ENCODE measurements around the gene HMGN4.
"Not testable (repeated sequence)": the region's sequence is repeated elsewhere in the genome, so short reads cannot be mapped to it uniquely, and the experiment has no call there.

Gene HMGN4

DNA sequence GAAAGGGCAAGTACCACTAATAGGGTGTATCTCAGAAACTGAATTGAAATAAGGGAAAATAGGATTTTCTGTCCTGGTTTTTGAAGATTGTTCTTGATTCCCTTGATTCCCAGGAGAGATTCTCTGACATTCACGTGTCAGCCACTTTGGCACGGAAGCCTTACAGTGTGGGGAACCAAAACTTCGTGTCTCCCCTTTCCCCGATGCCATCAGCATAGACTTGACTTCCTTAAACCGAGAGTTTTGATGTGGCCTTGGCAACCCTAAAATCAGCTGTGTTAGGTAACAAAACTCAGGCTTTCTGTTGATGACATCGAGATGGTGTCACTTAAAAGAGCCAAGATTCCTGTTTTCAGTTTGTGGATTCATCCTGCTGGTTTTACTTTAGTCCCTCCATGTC, 7.5 kb downstream of the HMGN4 start:
- Histone ChIP-seq H3K27ac (ENCODE audit: low read depth, low read length) (no peak overlapping the region), H2AK5ac (ENCODE audit: low read length) (no peak overlapping the region), H3K27me3 (ENCODE audit: insufficient read depth, low read length) (no peaks in the 10 kb centered on the region), H3K18ac (ENCODE audit: low read length) (no peak overlapping the region), H2BK120ac (ENCODE audit: insufficient read depth, low read length, poor library complexity) (no peak overlapping the region), H2AFZ (ENCODE audit: insufficient read depth, low read length, poor library complexity) (no peak overlapping the region), H3K79me1 (ENCODE audit: low read length) (no peaks in the 10 kb centered on the region), H3K4me1 (ENCODE audit: control insufficient read depth in 1 of 2, insufficient read depth in 2 of 2, low read length in 2 of 2) (no peaks in the 10 kb centered on the region), H2BK5ac (ENCODE audit: low read depth, low read length, poor library complexity) (no peak overlapping the region), H4K8ac (ENCODE audit: low read depth, low read length) (no peak overlapping the region), H3K23ac (ENCODE audit: low read length) (no peak overlapping the region), H4K91ac (ENCODE audit: low read depth, low read length) (no peak overlapping the region), H3K4ac (ENCODE audit: low read depth, low read length) (no peak overlapping the region), H2BK12ac (ENCODE audit: low read length) (no peak overlapping the region), H3K4me3 (ENCODE audit: low read depth, low read length) (no peak overlapping the region), H3K9ac (ENCODE audit: low read length) (no peak overlapping the region), H3K9me3 (ENCODE audit: insufficient read depth, low read depth, low read length) (no peaks in the 10 kb centered on the region), H3K36me3 (ENCODE audit: control insufficient read depth in 1 of 2, insufficient read depth in 2 of 2, low read length in 2 of 2) (peaks cover 6 to 13% of the 10 kb centered on the region in 2 experiments), H3K4me2 (ENCODE audit: low read length) (no peak overlapping the region), H3K79me2 (ENCODE audit: control insufficient read depth, insufficient read depth, low read length, poor library complexity) (no peaks in the 10 kb centered on the region), H3K14ac (ENCODE audit: low read length) (no peak overlapping the region), H4K12ac (ENCODE audit: low read depth, low read length) (no peak overlapping the region)
- DNase-seq: no peak
- no CpG with 5 or more reads among the region's 6 CpGs for WGBS (ENCODE audit: extremely low coverage, insufficient coverage, insufficient read length)

DNA sequence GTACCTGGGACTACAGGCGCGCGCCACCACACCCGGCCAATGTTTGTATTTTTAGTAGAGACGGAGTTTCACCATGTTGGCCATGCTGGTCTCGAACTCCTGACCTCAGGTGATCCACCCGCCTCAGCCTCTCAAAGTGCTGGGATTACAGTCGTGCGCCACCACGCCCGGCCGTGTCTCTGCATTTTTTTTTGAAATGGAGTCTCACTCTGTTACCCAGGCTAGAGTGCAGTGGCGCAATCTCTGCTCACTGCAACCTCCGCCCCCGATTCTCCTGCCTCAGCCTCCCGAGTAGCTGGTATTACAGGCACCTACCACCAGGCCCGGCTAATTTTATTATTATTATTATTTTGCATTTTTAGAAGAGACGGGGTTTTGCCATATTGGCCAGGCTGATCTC, 9.2 kb downstream of the HMGN4 start:
- not testable (repeated sequence) for H4K91ac ChIP-seq (ENCODE audit: low read depth, low read length); H3K9ac ChIP-seq (ENCODE audit: low read length); H3K4me3 ChIP-seq (ENCODE audit: low read depth, low read length); H2AFZ ChIP-seq (ENCODE audit: insufficient read depth, low read length, poor library complexity); H2BK5ac ChIP-seq (ENCODE audit: low read depth, low read length, poor library complexity); H3K36me3 ChIP-seq (ENCODE audit: control insufficient read depth in 1 of 2, insufficient read depth in 2 of 2, low read length in 2 of 2); H2AK5ac ChIP-seq (ENCODE audit: low read length); H3K4me1 ChIP-seq (ENCODE audit: control insufficient read depth in 1 of 2, insufficient read depth in 2 of 2, low read length in 2 of 2); H3K27ac ChIP-seq (ENCODE audit: low read depth, low read length); H3K18ac ChIP-seq (ENCODE audit: low read length); DNase-seq; H3K23ac ChIP-seq (ENCODE audit: low read length); H4K8ac ChIP-seq (ENCODE audit: low read depth, low read length); H3K27me3 ChIP-seq (ENCODE audit: insufficient read depth, low read length); H2BK12ac ChIP-seq (ENCODE audit: low read length); H3K79me1 ChIP-seq (ENCODE audit: low read length); H2BK120ac ChIP-seq (ENCODE audit: insufficient read depth, low read length, poor library complexity); H3K79me2 ChIP-seq (ENCODE audit: control insufficient read depth, insufficient read depth, low read length, poor library complexity); H3K9me3 ChIP-seq (ENCODE audit: insufficient read depth, low read depth, low read length); H4K12ac ChIP-seq (ENCODE audit: low read depth, low read length); H3K14ac ChIP-seq (ENCODE audit: low read length); H3K4ac ChIP-seq (ENCODE audit: low read depth, low read length); H3K4me2 ChIP-seq (ENCODE audit: low read length)
- no CpG with 5 or more reads among the region's 18 CpGs for WGBS (ENCODE audit: extremely low coverage, insufficient coverage, insufficient read length)

DNA sequence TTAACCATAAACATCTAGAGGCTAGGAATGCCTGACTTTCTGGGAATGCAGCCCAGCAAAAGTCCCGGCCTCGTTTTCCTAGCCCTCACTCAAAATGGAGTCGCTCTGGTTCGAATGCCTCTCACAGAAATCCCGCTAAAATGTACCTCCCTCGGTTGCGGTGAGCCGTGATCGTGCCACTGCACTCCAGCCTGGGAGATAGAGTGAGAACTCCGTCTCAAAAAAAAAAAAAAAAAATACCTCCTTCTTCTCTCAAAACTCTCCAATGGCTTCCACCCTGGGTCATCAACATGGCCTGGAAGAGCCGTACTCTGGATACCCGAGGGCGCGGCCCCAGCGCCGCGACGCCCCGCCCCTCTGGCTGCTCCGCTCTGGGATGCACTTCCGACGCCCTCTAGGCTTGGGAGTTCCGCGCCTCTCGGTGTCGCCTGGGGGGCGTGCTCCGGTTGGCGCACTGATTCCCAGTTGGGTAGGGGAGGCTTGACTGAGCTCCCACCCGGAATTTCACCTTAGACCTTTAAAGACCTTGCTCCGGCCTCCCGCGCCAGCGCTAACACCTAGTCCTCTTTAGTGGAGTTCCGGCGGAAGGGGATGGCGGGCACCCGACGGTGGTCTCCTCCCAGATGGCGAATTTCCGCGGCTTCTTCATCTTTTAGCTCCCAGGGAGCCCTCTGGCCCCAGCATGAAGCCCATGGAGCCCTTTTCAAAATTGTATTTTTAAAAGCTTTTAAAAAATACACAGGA, 12.3 kb downstream of the HMGN4 start:
- Histone ChIP-seq H2BK12ac (ENCODE audit: low read length) (no peak overlapping the region), H3K4me1 (ENCODE audit: control insufficient read depth in 1 of 2, insufficient read depth in 2 of 2, low read length in 2 of 2) (no peaks in the 10 kb centered on the region), H2AFZ (ENCODE audit: insufficient read depth, low read length, poor library complexity) (peak overlapping the region; percentile 9), H4K8ac (ENCODE audit: low read depth, low read length) (peak overlapping the region; percentile 13), H3K27me3 (ENCODE audit: insufficient read depth, low read length) (no peaks in the 10 kb centered on the region), H2BK120ac (ENCODE audit: insufficient read depth, low read length, poor library complexity) (no peak overlapping the region), H4K91ac (ENCODE audit: low read depth, low read length) (peak overlapping the region; percentile 48), H3K23ac (ENCODE audit: low read length) (no peak overlapping the region), H3K27ac (ENCODE audit: low read depth, low read length) (no peak overlapping the region), H3K4me3 (ENCODE audit: low read depth, low read length) (peak overlapping the region; percentile 75), H3K9ac (ENCODE audit: low read length) (no peak overlapping the region), H3K4ac (ENCODE audit: low read depth, low read length) (no peak overlapping the region), H3K18ac (ENCODE audit: low read length) (no peak overlapping the region), H3K4me2 (ENCODE audit: low read length) (peak overlapping the region; percentile 66), H3K9me3 (ENCODE audit: insufficient read depth, low read depth, low read length) (no peaks in the 10 kb centered on the region), H3K79me1 (ENCODE audit: low read length) (peaks cover 1% of the 10 kb centered on the region), H3K14ac (ENCODE audit: low read length) (no peak overlapping the region), H2AK5ac (ENCODE audit: low read length) (no peak overlapping the region), H3K79me2 (ENCODE audit: control insufficient read depth, insufficient read depth, low read length, poor library complexity) (no peaks in the 10 kb centered on the region), H3K36me3 (ENCODE audit: control insufficient read depth in 1 of 2, insufficient read depth in 2 of 2, low read length in 2 of 2) (peaks cover 2 to 5% of the 10 kb centered on the region in 2 experiments), H4K12ac (ENCODE audit: low read depth, low read length) (no peak overlapping the region), H2BK5ac (ENCODE audit: low read depth, low read length, poor library complexity) (no peak overlapping the region)
- WGBS (ENCODE audit: extremely low coverage, insufficient coverage, insufficient read length): no CpG with 5 or more reads among the region's 42 CpGs
- peak; percentile 50 to 71 for DNase-seq

DNA sequence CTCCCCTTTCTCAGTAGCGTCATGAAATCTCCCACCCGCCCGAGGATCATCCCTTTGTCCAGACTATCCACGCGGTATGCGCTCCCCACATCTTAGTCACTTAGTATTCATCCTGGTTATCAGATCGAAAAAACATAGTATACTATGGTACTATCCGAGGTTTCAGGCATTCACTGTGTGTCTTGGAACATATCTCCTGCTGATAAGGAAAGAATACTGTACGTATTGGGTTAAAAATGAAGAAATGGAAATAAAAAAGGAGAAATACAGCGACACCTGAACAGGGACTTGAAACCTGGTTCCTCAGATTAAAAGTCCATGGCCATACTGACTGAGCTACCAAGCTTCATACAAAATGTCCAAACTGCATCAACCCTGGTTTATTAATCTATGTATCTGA, 14.0 kb downstream of the HMGN4 start:
- Histone ChIP-seq H3K27ac (ENCODE audit: low read depth, low read length) (no peak overlapping the region), H2BK12ac (ENCODE audit: low read length) (no peak overlapping the region), H2BK5ac (ENCODE audit: low read depth, low read length, poor library complexity) (no peak overlapping the region), H2AFZ (ENCODE audit: insufficient read depth, low read length, poor library complexity) (no peak overlapping the region), H4K12ac (ENCODE audit: low read depth, low read length) (no peak overlapping the region), H3K4me2 (ENCODE audit: low read length) (no peak overlapping the region), H3K9me3 (ENCODE audit: insufficient read depth, low read depth, low read length) (no peaks in the 10 kb centered on the region), H3K36me3 (ENCODE audit: control insufficient read depth in 1 of 2, insufficient read depth in 2 of 2, low read length in 2 of 2) (no peaks in the 10 kb centered on the region), H3K14ac (ENCODE audit: low read length) (no peak overlapping the region), H3K27me3 (ENCODE audit: insufficient read depth, low read length) (no peaks in the 10 kb centered on the region), H3K4me3 (ENCODE audit: low read depth, low read length) (no peak overlapping the region), H3K9ac (ENCODE audit: low read length) (no peak overlapping the region), H3K23ac (ENCODE audit: low read length) (no peak overlapping the region), H4K91ac (ENCODE audit: low read depth, low read length) (no peak overlapping the region), H3K79me1 (ENCODE audit: low read length) (peaks cover 1% of the 10 kb centered on the region), H2AK5ac (ENCODE audit: low read length) (no peak overlapping the region), H3K4me1 (ENCODE audit: control insufficient read depth in 1 of 2, insufficient read depth in 2 of 2, low read length in 2 of 2) (no peaks in the 10 kb centered on the region), H3K79me2 (ENCODE audit: control insufficient read depth, insufficient read depth, low read length, poor library complexity) (no peaks in the 10 kb centered on the region), H2BK120ac (ENCODE audit: insufficient read depth, low read length, poor library complexity) (no peak overlapping the region), H3K4ac (ENCODE audit: low read depth, low read length) (no peak overlapping the region), H4K8ac (ENCODE audit: low read depth, low read length) (no peak overlapping the region), H3K18ac (ENCODE audit: low read length) (no peak overlapping the region)
- no CpG with 5 or more reads among the region's 10 CpGs for WGBS (ENCODE audit: extremely low coverage, insufficient coverage, insufficient read length)
- peak in 1 of 2 donors; percentile 59 for DNase-seq

Data from trophoblast cell (in vitro differentiated cells and primary cell).